Measurements from ENCODE around the gene MTRF1L.

- no peak for TF ChIP-seq CTCF (conservative IDR thresholded peaks at IDR 0.05 in 1 of 2, IDR thresholded peaks at IDR 0.05 in 1 of 2; ENCODE audit: low read depth in 1 of 2, low read length in 2 of 2)
- no peak for TF ChIP-seq EZH2 (IDR thresholded peaks at IDR 0.05; ENCODE audit: low read length, missing control alignments)
Measured at GRCh38 chr6:152983637-152984512, 18.6 kb downstream of the MTRF1L start.
